ENCODE results near the gene MEGF6.

MEGF6 gene

DNA sequence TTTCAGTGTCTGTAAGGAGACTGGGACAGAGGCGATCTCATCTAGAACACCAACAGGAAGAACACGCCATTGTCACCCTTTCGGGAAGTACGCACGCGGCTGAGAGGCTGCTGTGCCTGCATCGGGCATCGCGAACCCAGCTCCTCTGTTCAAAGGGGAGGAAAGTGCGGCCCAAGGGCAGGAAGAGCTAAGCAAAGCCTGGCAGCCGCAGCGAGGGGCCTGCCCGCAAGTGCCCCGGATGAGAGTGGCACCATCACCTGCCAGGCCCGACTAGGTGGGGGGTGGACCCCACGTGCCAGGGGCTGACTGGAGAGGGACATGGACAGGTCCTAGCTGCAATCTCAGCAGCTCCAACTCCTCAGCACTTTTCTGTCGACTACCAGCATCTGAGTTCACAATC, 21.0 kb upstream of the MEGF6 start:
- no peaks in the 10 kb centered on the region for H3K79me2 ChIP-seq (ENCODE audit: control insufficient read depth, low read length)
- no peak overlapping the region for H3K4me2 ChIP-seq (ENCODE audit: low read length)
- H3F3A ChIP-seq (ENCODE audit: control insufficient read depth, insufficient read depth): no peaks in the 10 kb centered on the region
- no peaks in the 10 kb centered on the region for H4K20me1 ChIP-seq (ENCODE audit: control insufficient read depth, insufficient read depth, low read depth, low read length)
- no peaks in the 10 kb centered on the region for H3K27me3 ChIP-seq (ENCODE audit: control insufficient read depth, low read length)
- no peaks in the 10 kb centered on the region for H3K4me1 ChIP-seq (ENCODE audit: control insufficient read depth, low read length)
- H3K36me3 ChIP-seq (ENCODE audit: control insufficient read depth, low read length): peaks cover 34% of the 10 kb centered on the region
- no peak overlapping the region for H3K4me3 ChIP-seq (ENCODE audit: low read length)
- H3K9me2 ChIP-seq (replicated peaks; ENCODE audit: control insufficient read depth, low read length): no peaks in the 10 kb centered on the region
- TF ChIP-seq CTCF (IDR thresholded peaks at IDR 0.05; ENCODE audit: low read depth, low read length, poor library complexity, severe bottlenecking) (no peak), EZH2phosphoT487 (IDR thresholded peaks at IDR 0.05; ENCODE audit: borderline replicate concordance, low read length) (no peak)
- H3K9me3 ChIP-seq (ENCODE audit: control insufficient read depth, insufficient read depth, low read length): no peaks in the 10 kb centered on the region
- H3K27ac ChIP-seq (ENCODE audit: low read depth, low read length): no peak overlapping the region

GRCh38 chr1:3631320-3632260, 20.3 kb upstream of the MEGF6 start:
- Histone ChIP-seq H3K4me2 (ENCODE audit: low read length) (no peak overlapping the region), H4K20me1 (ENCODE audit: control insufficient read depth, insufficient read depth, low read depth, low read length) (no peaks in the 10 kb centered on the region), H3K36me3 (ENCODE audit: control insufficient read depth, low read length) (peaks cover 26% of the 10 kb centered on the region), H3F3A (ENCODE audit: control insufficient read depth, insufficient read depth) (no peaks in the 10 kb centered on the region), H3K9me2 (replicated peaks; ENCODE audit: control insufficient read depth, low read length) (no peaks in the 10 kb centered on the region), H3K4me3 (ENCODE audit: low read length) (no peak overlapping the region), H3K27ac (ENCODE audit: low read depth, low read length) (no peak overlapping the region), H3K79me2 (ENCODE audit: control insufficient read depth, low read length) (no peaks in the 10 kb centered on the region), H3K27me3 (ENCODE audit: control insufficient read depth, low read length) (no peaks in the 10 kb centered on the region), H3K4me1 (ENCODE audit: control insufficient read depth, low read length) (no peaks in the 10 kb centered on the region), H3K9me3 (ENCODE audit: control insufficient read depth, insufficient read depth, low read length) (no peaks in the 10 kb centered on the region)
- TF ChIP-seq CTCF (IDR thresholded peaks at IDR 0.05; ENCODE audit: low read depth, low read length, poor library complexity, severe bottlenecking): no peak
- TF ChIP-seq EZH2phosphoT487 (IDR thresholded peaks at IDR 0.05; ENCODE audit: borderline replicate concordance, low read length): no peak

- TF ChIP-seq CTCF (IDR thresholded peaks at IDR 0.05; ENCODE audit: low read depth, low read length, poor library complexity, severe bottlenecking): no peak
- TF ChIP-seq EZH2phosphoT487 (IDR thresholded peaks at IDR 0.05; ENCODE audit: borderline replicate concordance, low read length): no peak
- H4K20me1 ChIP-seq (ENCODE audit: control insufficient read depth, insufficient read depth, low read depth, low read length): no peaks in the 10 kb centered on the region
- no peaks in the 10 kb centered on the region for H3K9me2 ChIP-seq (replicated peaks; ENCODE audit: control insufficient read depth, low read length)
- 0 out of 2 replicates have a peak, but pooled peaks cover 1% of the 10 kb centered on the region for H3K4me1 ChIP-seq (ENCODE audit: control insufficient read depth, low read length)
- H3F3A ChIP-seq (ENCODE audit: control insufficient read depth, insufficient read depth): no peaks in the 10 kb centered on the region
- no peaks in the 10 kb centered on the region for H3K27me3 ChIP-seq (ENCODE audit: control insufficient read depth, low read length)
- no peaks in the 10 kb centered on the region for H3K79me2 ChIP-seq (ENCODE audit: control insufficient read depth, low read length)
- no peak overlapping the region for H3K27ac ChIP-seq (ENCODE audit: low read depth, low read length)
- no peaks in the 10 kb centered on the region for H3K9me3 ChIP-seq (ENCODE audit: control insufficient read depth, insufficient read depth, low read length)
- H3K4me3 ChIP-seq (ENCODE audit: low read length): no peak overlapping the region
- peaks cover 23% of the 10 kb centered on the region for H3K36me3 ChIP-seq (ENCODE audit: control insufficient read depth, low read length)
- no peak overlapping the region for H3K4me2 ChIP-seq (ENCODE audit: low read length)
Observed at GRCh38 chr1:3630914-3631313, 19.6 kb upstream of the MEGF6 start.
